ENCODE results near the gene PTDSS2. TPM values are rescaled to one million over a fixed set of nuclear protein-coding genes. Genes with fewer than 3 reads are reported as not detected.

The PTDSS2 gene
- total RNA-seq, 2 donors from 2014 or later = 20.6 to 27.6 TPM

DNA sequence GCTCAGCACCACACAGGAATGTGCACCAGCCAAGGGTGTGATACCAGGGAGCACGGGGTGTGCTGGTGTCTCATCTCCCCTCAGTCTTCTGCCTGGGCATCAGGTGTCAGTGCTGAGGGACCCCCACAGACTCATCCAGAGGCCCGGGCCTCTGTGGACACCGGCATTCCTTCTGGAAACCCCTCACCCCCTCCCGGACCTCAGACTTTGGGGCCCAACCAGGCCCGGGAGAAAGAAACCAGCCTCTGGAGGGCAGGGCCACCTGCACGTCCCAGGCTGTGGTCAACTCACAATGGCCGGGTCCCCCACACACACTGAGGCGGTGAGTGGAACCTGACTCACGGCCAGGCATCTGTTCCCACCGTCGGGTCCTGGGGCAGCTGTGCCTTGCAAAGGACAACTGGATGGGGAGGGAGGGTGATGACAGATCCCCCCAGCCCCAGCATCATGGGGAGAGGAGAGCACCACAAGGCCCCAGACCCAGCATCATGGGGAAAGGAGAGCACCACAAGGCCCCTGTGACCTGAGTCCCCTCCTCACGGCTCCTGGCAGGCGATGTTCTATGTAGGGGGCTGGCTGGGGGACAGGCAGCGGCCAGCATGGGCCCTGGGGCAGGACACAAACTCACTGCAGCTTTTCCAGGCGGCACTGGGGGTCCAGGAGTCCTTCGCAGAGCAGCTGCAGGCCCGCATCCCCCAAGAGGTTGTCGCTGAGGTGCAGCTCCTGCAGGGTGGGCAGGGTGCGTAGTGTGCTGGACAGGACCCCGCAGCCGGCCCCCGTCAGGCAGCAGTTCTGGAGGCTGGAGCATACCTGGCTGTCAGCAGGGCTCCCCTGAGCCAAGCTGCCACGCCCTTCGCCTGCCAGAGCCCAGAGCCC lies 49.4 kb downstream of the PTDSS2 start:
- no peak overlapping the region for H3K27ac ChIP-seq
- no peak for DNase-seq
- intact Hi-C loops (cut with DNase I) = loop anchor here (5.0 kb wide), 1 partner anchor 47 kb away; the partner anchor contains the start of gene PTDSS2
- no peaks in the 10 kb centered on the region for H3K27me3 ChIP-seq
- no peak for TF ChIP-seq CTCF (IDR thresholded peaks at IDR 0.05)
- H3K9ac ChIP-seq (ENCODE audit: low read depth in 2 of 2, low read length in 2 of 2) = no peak overlapping the region
- peaks cover 6% of the 10 kb centered on the region for H3K4me1 ChIP-seq
- peaks cover 33% of the 10 kb centered on the region for H3K36me3 ChIP-seq
- H3K4me3 ChIP-seq = no peak overlapping the region
- no peaks in the 10 kb centered on the region for H3K9me3 ChIP-seq

- peaks cover 26% of the 10 kb centered on the region for H3K36me3 ChIP-seq
- intact Hi-C loops (cut with DNase I) = loop anchor here (5.0 kb wide), 1 partner anchor 49 kb away; the partner anchor contains the start of gene PTDSS2
- no peaks in the 10 kb centered on the region for H3K27me3 ChIP-seq
- DNase-seq = no peak
- no peak overlapping the region for H3K4me3 ChIP-seq
- no peaks in the 10 kb centered on the region for H3K9me3 ChIP-seq
- no peak overlapping the region for H3K9ac ChIP-seq (ENCODE audit: low read depth in 2 of 2, low read length in 2 of 2)
- no peak for TF ChIP-seq CTCF (IDR thresholded peaks at IDR 0.05)
- peaks cover 20% of the 10 kb centered on the region for H3K4me1 ChIP-seq
- no peak overlapping the region for H3K27ac ChIP-seq
These were observed 51.1 kb downstream of the PTDSS2 start for GRCh38 chr11:501001-501682.

- TF ChIP-seq CTCF (IDR thresholded peaks at IDR 0.05) = no peak
- Histone ChIP-seq H3K9ac (ENCODE audit: low read depth in 2 of 2, low read length in 2 of 2) (peak overlapping the region in 1 of 2 donors; percentile 10), H3K4me1 (peaks cover 20% of the 10 kb centered on the region), H3K4me3 (no peak overlapping the region), H3K9me3 (no peaks in the 10 kb centered on the region), H3K36me3 (peaks cover 26% of the 10 kb centered on the region), H3K27ac (no peak overlapping the region), H3K27me3 (no peaks in the 10 kb centered on the region)
- intact Hi-C loops (cut with DNase I) = loop anchor here (5.0 kb wide), 1 partner anchor 49 kb away; the partner anchor contains the start of gene PTDSS2
- no peak for DNase-seq
These were observed 51.7 kb downstream of the PTDSS2 start for GRCh38 chr11:501683-502287.

- H3K27ac ChIP-seq = no peak overlapping the region
- TF ChIP-seq CTCF (IDR thresholded peaks at IDR 0.05) = no peak
- no peaks in the 10 kb centered on the region for H3K27me3 ChIP-seq
- peaks cover 26% of the 10 kb centered on the region for H3K36me3 ChIP-seq
- no peaks in the 10 kb centered on the region for H3K9me3 ChIP-seq
- peak overlapping the region in 1 of 2 donors; percentile 10 for H3K9ac ChIP-seq (ENCODE audit: low read depth in 2 of 2, low read length in 2 of 2)
- H3K4me3 ChIP-seq = no peak overlapping the region
- intact Hi-C loops (cut with DNase I) = loop anchor here (5.0 kb wide), 1 partner anchor 50 kb away; the partner anchor contains the start of gene PTDSS2
- DNase-seq = no peak
- peaks cover 20% of the 10 kb centered on the region for H3K4me1 ChIP-seq
These were observed 52.5 kb downstream of the PTDSS2 start for GRCh38 chr11:502288-503178.

Data from colonic mucosa (tissue), 4 donors.